SK-N-MC (cell line): ENCODE data around the gene TEAD1.

Source experiments
- EZH2 ChIP-seq: fragments of 200-600 bp; sonication (generic); IDR thresholded peaks from one replicate; pipeline ENCODE4 v1.6.1; 2017; ENCODE audit warnings: antibody characterized with exemption
- POLR2AphosphoS5 ChIP-seq: IDR thresholded peaks from 2 replicates; pipeline ENCODE4 v1.6.1; 2012; ENCODE audit warnings: mild to moderate bottlenecking, low read depth, low read length, borderline replicate concordance

DNA sequence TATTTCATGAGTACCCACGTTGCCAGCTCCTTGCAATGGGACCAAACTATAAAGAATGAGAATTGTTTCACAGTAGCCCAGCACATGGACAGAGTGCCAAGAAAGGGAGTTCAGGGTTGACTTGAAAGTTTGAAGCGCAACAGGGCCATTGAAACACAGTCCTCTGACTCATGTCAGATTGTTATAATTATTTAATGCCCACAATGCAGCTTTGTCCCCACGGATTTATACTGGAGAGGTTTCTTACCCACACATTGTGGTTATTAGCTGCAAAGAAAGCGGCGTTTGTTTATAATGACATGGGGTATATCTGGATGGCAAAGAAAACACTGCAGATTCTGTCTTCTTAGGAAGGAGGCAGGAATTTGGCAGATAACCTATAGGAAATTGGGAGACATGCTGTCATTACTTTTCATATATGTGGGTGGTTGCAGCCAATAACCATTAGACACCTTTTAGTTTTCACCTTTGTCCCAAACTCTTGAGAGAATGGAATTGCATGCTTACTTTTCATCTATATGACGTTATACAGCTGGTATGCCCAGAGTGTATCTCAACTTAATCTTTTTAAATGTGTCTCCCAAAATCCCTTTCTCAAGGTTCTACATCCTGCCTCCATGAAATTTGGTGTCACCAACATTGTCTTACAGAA lies 143.6 kb downstream of the TEAD1 start:
- TF ChIP-seq POLR2AphosphoS5 (no peak), EZH2 (no peak)
